HCT116 (cell line): ENCODE data around the gene SPG11. TPM values are rescaled to one million over a fixed set of nuclear protein-coding genes. Genes with fewer than 3 reads are reported as not detected.
"Not testable (repeated sequence)": the region's sequence is repeated elsewhere in the genome, so short reads cannot be mapped to it uniquely, and the experiment has no call there.

Experiments used
- ATAC-seq: fragments of 200-7000 bp; cut with Tn5 transposase; 2 replicates; pipeline ENCODE4 v1.9.1; 2020; ENCODE audit warnings: mild to moderate bottlenecking, moderate library complexity
- BruUV-seq: library from RNA; stranded (reverse); fragments of 400-500 nt; replicated peaks from 2 replicates; lab custom pipeline; 2021; lab: Mats Ljungman, UMichigan
- CTCF ChIA-PET: fragments of 300-600 bp; sonication (Branson Sonifier 250); formaldehyde crosslinking; loops from one replicate; lab custom pipeline; 2021; ENCODE audit warnings: antibody characterized with exemption; lab: Charles Lee
- POLR2A ChIA-PET: fragments of 300-600, 350-600 bp; sonication (Branson Sonifier 250); formaldehyde crosslinking; loops from one replicate; lab custom pipeline; 2021; ENCODE audit warnings: antibody characterized with exemption; lab: Charles Lee
- RAD21 ChIA-PET, 2 experiments: fragments of 300-600 bp; sonication (Branson Sonifier 250); formaldehyde crosslinking; loops; one replicate each; lab custom pipeline; 2023; ENCODE audit warnings: low total read pairs in 2 of 2; ENCODE audit not compliant: uncharacterized antibody in 2 of 2, unreplicated experiment in 2 of 2, low non-redundant PET in 1 of 2; lab: Charles Lee
- DNase-seq: peaks from one replicate; pipeline ENCODE4 v3.0.0-alpha.2; 2010; ENCODE audit warnings: low read depth, low spot score
- H2AFZ ChIP-seq: fragments of 200-600 bp; shearing (Covaris generic), sonication (generic); 2 replicates; pipeline ENCODE4 v1.6.1; 2017; ENCODE audit warnings: low read depth, mixed run types, mixed read lengths, antibody characterized with exemption, low read length; ENCODE audit not compliant: poor library complexity, severe bottlenecking
- H3K27ac ChIP-seq: 2 replicates; pipeline ENCODE4 v1.5.1; 2012; ENCODE audit warnings: low read depth, low read length
- H3K27me3 ChIP-seq: fragments of 200-600 bp; sonication (generic); 2 replicates; pipeline ENCODE4 v1.6.1; 2016; ENCODE audit warnings: mixed run types, low read length, mixed read lengths; ENCODE audit not compliant: insufficient read depth
- H3K36me3 ChIP-seq, 2 experiments: fragments of 200-500 bp in 1 of 2; fragments of 200-600 bp in 1 of 2; sonication (Bioruptor generic) in 1 of 2; sonication (generic) in 1 of 2; 2 replicates each; pipeline versions ENCODE4 v1.5.1 to v1.6.1; 2014 to 2016; ENCODE audit warnings: low read length in 2 of 2, inconsistent platforms in 1 of 2, mixed read lengths in 1 of 2, mixed run types in 1 of 2; ENCODE audit not compliant: insufficient read depth in 2 of 2, control insufficient read depth in 1 of 2
- H3K4me1 ChIP-seq, 2 experiments: fragments of 200-600 bp in 1 of 2; sonication (generic) in 1 of 2; 2 replicates each; pipeline versions ENCODE4 v1.5.1 to v1.6.1; 2012 to 2017; ENCODE audit warnings: low read length in 2 of 2, inconsistent platforms in 1 of 2, mild to moderate bottlenecking in 1 of 2, mixed read lengths in 1 of 2, mixed run types in 1 of 2, moderate library complexity in 1 of 2; ENCODE audit not compliant: insufficient read depth in 2 of 2, control insufficient read depth in 1 of 2
- H3K4me2 ChIP-seq: fragments of 200-600 bp; sonication (generic); 2 replicates; pipeline ENCODE4 v1.6.1; 2017; ENCODE audit warnings: mixed run types, low read length, mixed read lengths
- H3K4me3 ChIP-seq, 2 experiments: fragments of 200-600 bp in 1 of 2; sonication (generic) in 1 of 2; replicated peaks in 1 of 2; 2 replicates each; pipeline ENCODE4 v1.5.1; 2011 to 2016; ENCODE audit warnings: low read length in 2 of 2, control low read depth in 1 of 2, low read depth in 1 of 2, mild to moderate bottlenecking in 1 of 2, mixed read lengths in 1 of 2, mixed run types in 1 of 2
- H3K79me2 ChIP-seq: fragments of 200-600 bp; sonication (generic); 2 replicates; pipeline ENCODE4 v1.6.1; 2017; ENCODE audit warnings: mild to moderate bottlenecking, mixed run types, low read length, moderate library complexity, mixed read lengths; ENCODE audit not compliant: insufficient read depth
- H3K9ac ChIP-seq: fragments of 200-600 bp; sonication (generic); 2 replicates; pipeline ENCODE4 v1.6.1; 2016; ENCODE audit warnings: low read length, mixed read lengths
- H3K9me2 ChIP-seq: fragments of 200-600 bp; sonication (generic), shearing (Covaris generic); 2 replicates; pipeline ENCODE4 v1.6.1; 2017; ENCODE audit warnings: mixed run types, mild to moderate bottlenecking, moderate library complexity; ENCODE audit not compliant: insufficient read depth
- H3K9me3 ChIP-seq, 2 experiments: fragments of 200-500 bp in 1 of 2; fragments of 200-600 bp in 1 of 2; sonication (Bioruptor generic) in 1 of 2; sonication (generic) in 1 of 2; 2 replicates each; pipeline ENCODE4 v1.6.1; 2014 to 2017; ENCODE audit warnings: low read length in 2 of 2, mixed read lengths in 2 of 2, inconsistent platforms in 1 of 2, low read depth in 1 of 2, mild to moderate bottlenecking in 1 of 2, mixed run types in 1 of 2, moderate library complexity in 1 of 2; ENCODE audit not compliant: control insufficient read depth in 1 of 2, insufficient read depth in 1 of 2
- H4K20me1 ChIP-seq: fragments of 200-600 bp; sonication (generic), shearing (Covaris generic); 2 replicates; pipeline ENCODE4 v1.6.1; 2017; ENCODE audit warnings: mixed run types, mild to moderate bottlenecking, moderate library complexity; ENCODE audit not compliant: insufficient read depth
- ATF3 ChIP-seq: IDR thresholded peaks from 2 replicates; pipeline ENCODE4 v1.6.1; 2012
- CEBPB ChIP-seq: IDR thresholded peaks from 2 replicates; pipeline ENCODE4 v1.6.1; 2012; ENCODE audit warnings: low read depth
- ELF1 ChIP-seq: IDR thresholded peaks from 2 replicates; pipeline ENCODE4 v1.6.1; 2012; ENCODE audit warnings: low read depth, borderline replicate concordance
- EZH2phosphoT487 ChIP-seq: fragments of 200-600 bp; IDR thresholded peaks from 2 replicates; pipeline ENCODE4 v1.6.1; 2018; ENCODE audit warnings: antibody characterized with exemption, borderline replicate concordance
- MAX ChIP-seq: IDR thresholded peaks from 2 replicates; pipeline ENCODE4 v1.6.1; 2012
- POLR2A ChIP-seq: IDR thresholded peaks from 2 replicates; pipeline ENCODE4 v1.7.0; 2011; ENCODE audit warnings: borderline replicate concordance; ENCODE audit not compliant: insufficient read depth, insufficient read length; ENCODE audit errors: extremely low read depth
- RAD21 ChIP-seq: IDR thresholded peaks from 2 replicates; pipeline ENCODE4 v1.6.1; 2012; ENCODE audit warnings: low read depth, mild to moderate bottlenecking
- REST ChIP-seq: IDR thresholded peaks from 2 replicates; pipeline ENCODE4 v1.6.1; 2012; ENCODE audit warnings: low read depth
- SIN3A ChIP-seq: IDR thresholded peaks from 2 replicates; pipeline ENCODE4 v1.6.1; 2012; ENCODE audit warnings: low read depth
- SP1 ChIP-seq: IDR thresholded peaks from 2 replicates; pipeline ENCODE4 v1.6.1; 2012; ENCODE audit warnings: low read depth
- TCF7L2 ChIP-seq: IDR thresholded peaks from 2 replicates; pipeline ENCODE4 v1.7.0; 2011; ENCODE audit warnings: borderline replicate concordance, inconsistent platforms; ENCODE audit not compliant: insufficient read depth, insufficient read length; ENCODE audit errors: extremely low read depth
- ZBTB33 ChIP-seq: IDR thresholded peaks from 2 replicates; pipeline ENCODE4 v1.6.1; 2011; ENCODE audit warnings: mild to moderate bottlenecking, low read length, moderate library complexity; ENCODE audit not compliant: insufficient replicate concordance; ENCODE audit errors: extremely low read depth
- ZNF274 ChIP-seq: fragments of 200-500 bp; sonication (Bioruptor generic); IDR thresholded peaks from 2 replicates; pipeline ENCODE4 v1.6.1; 2014; ENCODE audit warnings: mild to moderate bottlenecking, low read depth, low read length, inconsistent platforms
- intact Hi-C: fragments of 100-400 bp; cut with micrococcal nuclease; formaldehyde crosslinking; loops from 2 replicates; pipeline ENCODE4 v1.10.0; 2022
- total RNA-seq: library from RNA; stranded (reverse); gene quantifications from one replicate; pipeline ENCODE4 v1.2.1, GENCODE V29; 2021; ENCODE audit not compliant: unreplicated experiment

The SPG11 gene
- total RNA-seq, 1 experiment from 2014 or later, result 34.8 TPM

- Histone ChIP-seq H2AFZ (no peak overlapping the region), H3K36me3 (no peaks in the 10 kb centered on the region), H3K4me1 (peaks cover 3 to 19% of the 10 kb centered on the region in 2 experiments; a peak in 2 of 4 replicates), H4K20me1 (no peaks in the 10 kb centered on the region), H3K27me3 (no peaks in the 10 kb centered on the region), H3K79me2 (no peaks in the 10 kb centered on the region), H3K4me3 (no peak overlapping the region), H3K9me2 (no peaks in the 10 kb centered on the region), H3K4me2 (no peak overlapping the region), H3K9me3 (no peaks in the 10 kb centered on the region), H3K27ac (no peak overlapping the region), H3K9ac (no peak overlapping the region)
- no TSS peak for BruUV-seq
- no peak for TF ChIP-seq SIN3A
- TF ChIP-seq EZH2phosphoT487, result no peak
- no peak for TF ChIP-seq ZNF274
- no peak for TF ChIP-seq RAD21
- TF ChIP-seq SP1, result no peak
- TF ChIP-seq ZBTB33, result no peak
- no peak for TF ChIP-seq ELF1
- TF ChIP-seq REST, result no peak
- no peak for TF ChIP-seq MAX
- TF ChIP-seq TCF7L2, result no peak
- no peak for TF ChIP-seq CEBPB
- TF ChIP-seq ATF3, result no peak
- TF ChIP-seq POLR2A, result no peak
- intact Hi-C loops, result no loop called here
- ChIA-PET RAD21 (no interaction called here), CTCF (interaction anchor here (3.0 kb wide), 1 partner anchor 43 kb away, joined by 8 read pairs; the partner anchor contains the start of gene SPG11), POLR2A (interaction anchor here (0.9 kb wide), 1 partner anchor 43 kb away, joined by 4 read pairs; the partner anchor contains the start of gene SPG11)
- ATAC-seq, result no peak
- no peak for DNase-seq
Observed at GRCh38 chr15:44705986-44706385, 42.5 kb upstream of the SPG11 start.

GRCh38 chr15:44700676-44701075 lies 37.2 kb upstream of the SPG11 start:
- H3K9ac ChIP-seq, H3K27ac ChIP-seq, RAD21 ChIA-PET, H3K79me2 ChIP-seq, H3K9me3 ChIP-seq, H3K27me3 ChIP-seq, H3K36me3 ChIP-seq, H3K4me1 ChIP-seq, intact Hi-C loops, ATAC-seq, CTCF ChIA-PET, H2AFZ ChIP-seq, H3K4me2 ChIP-seq, DNase-seq, H3K9me2 ChIP-seq, BruUV-seq, H4K20me1 ChIP-seq, H3K4me3 ChIP-seq, POLR2A ChIA-PET: not testable (repeated sequence)
